NCI-H446 treated with DMSO at 0.1 percent for 48 hours (cell line): ENCODE data around the gene ZNF527.
"Not testable (repeated sequence)": the region's sequence is repeated elsewhere in the genome, so short reads cannot be mapped to it uniquely, and the experiment has no call there.

Source experiments
- DNase-seq: peaks from one replicate; lab custom pipeline; 2025; lab: John Stamatoyannopoulos, UW

ZNF527 gene

GRCh38 chr19:37370880-37371661 is at the start of gene ZNF527:
TSS of gene ZNF527 (plus strand) at chr19:37371099. CDS start at chr19:37374199, 3,100 bp downstream.
- peak; percentile 92 for DNase-seq

GRCh38 chr19:37329686-37330085 is 41.2 kb upstream of the ZNF527 start:
- no peak for DNase-seq

- DNase-seq, result no peak
Observed at GRCh38 chr19:37332839-37333238, 38.1 kb upstream of the ZNF527 start.

GRCh38 chr19:37333457-37333856 is 37.4 kb upstream of the ZNF527 start:
- no peak for DNase-seq

- peak; percentile 40 for DNase-seq
Observed at GRCh38 chr19:37334179-37335071, 36.5 kb upstream of the ZNF527 start.

- no peak for DNase-seq
Observed at GRCh38 chr19:37342753-37343152, 28.1 kb upstream of the ZNF527 start.

- DNase-seq, result no peak
Observed at GRCh38 chr19:37346091-37346490, 24.8 kb upstream of the ZNF527 start.

GRCh38 chr19:37348060-37348459 is 22.8 kb upstream of the ZNF527 start:
- no peak for DNase-seq

GRCh38 chr19:37353968-37354367 is 16.9 kb upstream of the ZNF527 start:
- no peak for DNase-seq

- no peak for DNase-seq
Observed at GRCh38 chr19:37355901-37356300, 15.0 kb upstream of the ZNF527 start.

GRCh38 chr19:37361994-37362393 is 8.9 kb upstream of the ZNF527 start:
- no peak for DNase-seq

GRCh38 chr19:37362733-37363132 is 8.2 kb upstream of the ZNF527 start:
- DNase-seq, result no peak

GRCh38 chr19:37370386-37370879 is 466 bp upstream of the ZNF527 start:
- DNase-seq, result not testable (repeated sequence)

GRCh38 chr19:37389234-37389633 is 18.3 kb downstream of the ZNF527 start:
- no peak for DNase-seq

GRCh38 chr19:37391399-37391798 is 20.5 kb downstream of the ZNF527 start:
- not testable (repeated sequence) for DNase-seq

- DNase-seq, result no peak
Observed at GRCh38 chr19:37401078-37401477, 30.2 kb downstream of the ZNF527 start.

- DNase-seq, result no peak
Observed at GRCh38 chr19:37403403-37403802, 32.5 kb downstream of the ZNF527 start.

- not testable (repeated sequence) for DNase-seq
Observed at GRCh38 chr19:37406140-37406846, 35.4 kb downstream of the ZNF527 start.

- DNase-seq, result no peak
Observed at GRCh38 chr19:37412700-37413099, 41.8 kb downstream of the ZNF527 start.

GRCh38 chr19:37413313-37414084 is 42.6 kb downstream of the ZNF527 start:
- no peak for DNase-seq
